Endothelial cell of umbilical vein (primary cell): ENCODE data around the gene DRC1.

ENCODE experiments used
- CTCF ChIP-seq, 2 donors: IDR thresholded peaks; 1 replicate in 1 of 2; 2 replicates in 1 of 2; pipeline ENCODE4 v1.5.1; 2011; ENCODE audit warnings: low read length in 2 of 2, mild to moderate bottlenecking in 2 of 2, moderate library complexity in 2 of 2, control low read depth in 1 of 2, inconsistent platforms in 1 of 2, low read depth in 1 of 2; ENCODE audit not compliant: insufficient read depth in 1 of 2; ENCODE audit errors: extremely low read depth in 1 of 2
- EZH2 ChIP-seq: IDR thresholded peaks from 2 replicates; pipeline ENCODE4 v1.6.1; 2012; ENCODE audit warnings: borderline replicate concordance, low read depth, mild to moderate bottlenecking, moderate library complexity, low read length, inconsistent platforms; ENCODE audit not compliant: severe bottlenecking
- JUN ChIP-seq: IDR thresholded peaks from 2 replicates; pipeline ENCODE4 v1.6.1; 2011; ENCODE audit warnings: borderline replicate concordance, low read depth; ENCODE audit not compliant: insufficient read length, insufficient read depth
- POLR2A ChIP-seq: IDR thresholded peaks from 2 replicates; pipeline ENCODE4 v1.6.1; 2012; ENCODE audit warnings: low read depth, mild to moderate bottlenecking, control low read depth, low read length
- TF ChIP-seq, protein P1 (sequence below): IDR thresholded peaks from 2 replicates; pipeline ENCODE4 v1.6.1; 2011; ENCODE audit not compliant: insufficient read depth, insufficient read length

DNA sequence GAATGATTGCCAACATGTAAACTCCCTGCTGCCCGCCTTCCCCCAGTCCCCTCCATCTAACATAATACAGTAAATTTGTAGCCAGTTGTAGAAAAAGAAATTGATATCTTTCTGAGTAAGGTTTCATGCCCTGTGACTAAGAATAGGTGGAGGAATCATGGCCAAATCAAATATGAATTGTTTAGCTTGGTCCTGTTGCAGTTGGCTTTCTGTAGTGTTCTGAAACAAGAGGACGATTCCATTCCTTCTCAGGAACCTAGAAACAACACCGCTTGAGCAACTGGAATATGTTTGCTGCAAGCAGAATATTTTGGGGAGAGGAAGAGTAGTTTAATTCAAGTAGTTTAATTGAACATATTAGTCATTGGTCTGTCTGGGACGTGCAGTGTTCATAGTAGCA is 7.0 kb upstream of the DRC1 start:
- TF ChIP-seq EZH2 (no peak), CTCF (IDR thresholded peaks at IDR 0.05; ENCODE audit: extremely low read depth in 1 of 2, insufficient read depth in 1 of 2, low read depth in 1 of 2, low read length in 2 of 2) (no peak), POLR2A (no peak), JUN (no peak)
- TF ChIP-seq, protein P1, sequence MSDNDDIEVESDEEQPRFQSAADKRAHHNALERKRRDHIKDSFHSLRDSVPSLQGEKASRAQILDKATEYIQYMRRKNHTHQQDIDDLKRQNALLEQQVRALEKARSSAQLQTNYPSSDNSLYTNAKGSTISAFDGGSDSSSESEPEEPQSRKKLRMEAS: no peak
